Hematopoietic multipotent progenitor cell treated with erythropoietin and hydrocortisone succinate and interleukin-3 and kit ligand, for 6 days (in vitro differentiated cells): ENCODE results near the gene HHAT.
"Not testable (repeated sequence)": the region's sequence is repeated elsewhere in the genome, so short reads cannot be mapped to it uniquely, and the experiment has no call there.

Source experiments
- DNase-seq: peaks from one replicate; pipeline ENCODE4 v3.0.0-alpha.2; 2015

The HHAT gene

GRCh38 chr1:210654176-210654981, 325.7 kb downstream of the HHAT start:
- DNase-seq, result no peak

- no peak for DNase-seq
Observed at GRCh38 chr1:210655511-210655910, 326.8 kb downstream of the HHAT start.

GRCh38 chr1:210657806-210658205, 329.1 kb downstream of the HHAT start:
- no peak for DNase-seq

GRCh38 chr1:210661520-210661919, 332.8 kb downstream of the HHAT start:
- not testable (repeated sequence) for DNase-seq

- no peak for DNase-seq
Observed at GRCh38 chr1:210662291-210663050, 333.8 kb downstream of the HHAT start.

- peak; percentile 6 for DNase-seq
Observed at GRCh38 chr1:210663730-210664573, 335.2 kb downstream of the HHAT start.

GRCh38 chr1:210669951-210670350, 341.2 kb downstream of the HHAT start:
- no peak for DNase-seq

GRCh38 chr1:210674151-210674550, 345.4 kb downstream of the HHAT start:
- DNase-seq, result no peak

- DNase-seq, result no peak
Observed at GRCh38 chr1:210676539-210676938, 347.8 kb downstream of the HHAT start.

GRCh38 chr1:210677533-210677932, 348.8 kb downstream of the HHAT start:
- no peak for DNase-seq

GRCh38 chr1:210678306-210678705, 349.6 kb downstream of the HHAT start:
- DNase-seq, result no peak

- DNase-seq, result peak; percentile 75
Observed at GRCh38 chr1:210681158-210681557, 352.5 kb downstream of the HHAT start.

GRCh38 chr1:210683403-210684047, 354.8 kb downstream of the HHAT start:
- no peak for DNase-seq

- no peak for DNase-seq
Observed at GRCh38 chr1:210684466-210685294, 356.0 kb downstream of the HHAT start.

- DNase-seq, result no peak
Observed at GRCh38 chr1:210685295-210685650, 356.6 kb downstream of the HHAT start.

GRCh38 chr1:210686841-210687240, 358.1 kb downstream of the HHAT start:
- DNase-seq, result no peak

GRCh38 chr1:210687582-210688279, 359.0 kb downstream of the HHAT start:
- DNase-seq, result no peak

GRCh38 chr1:210688512-210689234, 360.0 kb downstream of the HHAT start:
- no peak for DNase-seq

- no peak for DNase-seq
Observed at GRCh38 chr1:210689826-210690225, 361.1 kb downstream of the HHAT start.

GRCh38 chr1:210690236-210690635, 361.5 kb downstream of the HHAT start:
- DNase-seq, result no peak
